Measurements from ENCODE around the gene BANK1.

- TF ChIP-seq, protein P1, sequence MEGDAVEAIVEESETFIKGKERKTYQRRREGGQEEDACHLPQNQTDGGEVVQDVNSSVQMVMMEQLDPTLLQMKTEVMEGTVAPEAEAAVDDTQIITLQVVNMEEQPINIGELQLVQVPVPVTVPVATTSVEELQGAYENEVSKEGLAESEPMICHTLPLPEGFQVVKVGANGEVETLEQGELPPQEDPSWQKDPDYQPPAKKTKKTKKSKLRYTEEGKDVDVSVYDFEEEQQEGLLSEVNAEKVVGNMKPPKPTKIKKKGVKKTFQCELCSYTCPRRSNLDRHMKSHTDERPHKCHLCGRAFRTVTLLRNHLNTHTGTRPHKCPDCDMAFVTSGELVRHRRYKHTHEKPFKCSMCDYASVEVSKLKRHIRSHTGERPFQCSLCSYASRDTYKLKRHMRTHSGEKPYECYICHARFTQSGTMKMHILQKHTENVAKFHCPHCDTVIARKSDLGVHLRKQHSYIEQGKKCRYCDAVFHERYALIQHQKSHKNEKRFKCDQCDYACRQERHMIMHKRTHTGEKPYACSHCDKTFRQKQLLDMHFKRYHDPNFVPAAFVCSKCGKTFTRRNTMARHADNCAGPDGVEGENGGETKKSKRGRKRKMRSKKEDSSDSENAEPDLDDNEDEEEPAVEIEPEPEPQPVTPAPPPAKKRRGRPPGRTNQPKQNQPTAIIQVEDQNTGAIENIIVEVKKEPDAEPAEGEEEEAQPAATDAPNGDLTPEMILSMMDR (IDR thresholded peaks at IDR 0.05; ENCODE audit: low read length), result no peak
- no peak for TF ChIP-seq EZH2 (IDR thresholded peaks at IDR 0.05; ENCODE audit: borderline replicate concordance, low read length)
Measured at GRCh38 chr4:101992446-101992845, 201.9 kb downstream of the BANK1 start.

Measured in OCI-LY1 (cell line).